ENCODE data around the gene SLC17A4. TPM values are rescaled to one million over a fixed set of nuclear protein-coding genes. Genes with fewer than 3 reads are reported as not detected.

SLC17A4 gene
- total and polyA plus RNA-seq, 2 donors (not counting 3 experiments of a cell fraction or from before 2014, with no cell fraction given), result not detected

DNA sequence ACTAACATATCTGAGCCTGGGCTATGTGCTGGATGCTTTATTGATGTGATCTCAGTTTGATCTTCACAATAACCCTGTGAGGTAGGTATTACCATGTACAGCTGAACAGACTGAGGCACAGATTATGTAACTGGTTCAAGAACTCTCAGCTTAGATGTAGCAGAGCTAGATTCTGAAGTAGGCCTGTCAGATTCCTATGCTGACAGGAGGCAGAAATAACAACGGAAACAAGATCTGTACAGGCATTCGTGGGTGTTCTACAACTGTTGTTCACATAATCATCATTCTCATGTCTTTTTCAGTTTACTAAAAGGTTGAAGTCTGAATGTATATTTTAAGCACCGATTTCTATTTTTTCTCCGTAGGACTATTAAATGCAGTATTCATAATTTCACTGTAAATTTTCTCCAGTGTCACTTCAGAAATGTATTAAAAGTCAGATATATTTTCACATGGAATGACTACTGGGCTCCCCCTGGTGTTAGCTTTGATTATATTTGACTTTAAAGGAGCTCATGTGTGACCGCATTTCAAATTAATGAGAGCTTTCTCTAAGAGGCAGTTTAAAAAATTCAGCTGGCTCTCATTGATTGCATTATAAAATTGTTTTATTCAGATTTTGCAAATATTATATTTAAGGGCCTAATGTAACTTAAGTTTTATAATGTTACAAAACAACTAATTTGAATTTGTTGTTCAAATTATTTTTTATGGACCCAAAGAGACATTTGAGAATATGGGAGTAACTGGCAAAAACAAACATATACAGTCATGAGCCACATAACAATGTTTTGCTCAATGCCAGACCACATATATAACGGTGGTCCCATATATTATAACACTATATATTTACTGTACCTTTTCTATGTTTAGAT lies 36.4 kb upstream of the SLC17A4 start:
- no peaks in the 10 kb centered on the region for H4K20me1 ChIP-seq (replicated peaks; ENCODE audit: control insufficient read depth, extremely low read depth, insufficient read depth, low read length)
- TF ChIP-seq POLR2A (IDR thresholded peaks at IDR 0.05; ENCODE audit: low read depth, low read length), result no peak
- TF ChIP-seq, protein P1, sequence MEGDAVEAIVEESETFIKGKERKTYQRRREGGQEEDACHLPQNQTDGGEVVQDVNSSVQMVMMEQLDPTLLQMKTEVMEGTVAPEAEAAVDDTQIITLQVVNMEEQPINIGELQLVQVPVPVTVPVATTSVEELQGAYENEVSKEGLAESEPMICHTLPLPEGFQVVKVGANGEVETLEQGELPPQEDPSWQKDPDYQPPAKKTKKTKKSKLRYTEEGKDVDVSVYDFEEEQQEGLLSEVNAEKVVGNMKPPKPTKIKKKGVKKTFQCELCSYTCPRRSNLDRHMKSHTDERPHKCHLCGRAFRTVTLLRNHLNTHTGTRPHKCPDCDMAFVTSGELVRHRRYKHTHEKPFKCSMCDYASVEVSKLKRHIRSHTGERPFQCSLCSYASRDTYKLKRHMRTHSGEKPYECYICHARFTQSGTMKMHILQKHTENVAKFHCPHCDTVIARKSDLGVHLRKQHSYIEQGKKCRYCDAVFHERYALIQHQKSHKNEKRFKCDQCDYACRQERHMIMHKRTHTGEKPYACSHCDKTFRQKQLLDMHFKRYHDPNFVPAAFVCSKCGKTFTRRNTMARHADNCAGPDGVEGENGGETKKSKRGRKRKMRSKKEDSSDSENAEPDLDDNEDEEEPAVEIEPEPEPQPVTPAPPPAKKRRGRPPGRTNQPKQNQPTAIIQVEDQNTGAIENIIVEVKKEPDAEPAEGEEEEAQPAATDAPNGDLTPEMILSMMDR (IDR thresholded peaks at IDR 0.05; ENCODE audit: extremely low read depth in 1 of 2, insufficient read depth in 1 of 2, low read depth in 1 of 2, low read length in 2 of 2), result peak; percentile 35 to 42
- DNase-seq (ENCODE audit: low read depth, low spot score) (peak; percentile 48), FAIRE-seq (peak; percentile 62)
- H3K79me2 ChIP-seq (ENCODE audit: control insufficient read depth, insufficient read depth, low read length), result no peaks in the 10 kb centered on the region
- no peak overlapping the region for H3K4me2 ChIP-seq (ENCODE audit: insufficient read depth, low read length)
- dilution Hi-C loops (cut with MboI; ENCODE audit: extremely low pct_ligation_motif_present, low sequenced_read_pairs), result no loop called here
- H3K27ac ChIP-seq (ENCODE audit: insufficient read depth, low read depth, low read length), result no peak overlapping the region
- POLR2A ChIA-PET, result no interaction called here
- intact Hi-C loops (cut with micrococcal nuclease), result loop anchor here (1.0 to 10.0 kb wide), 5 partner anchors 46 to 495 kb away; partner anchors contain the start of genes CARMIL1 and SCGN
- H3K9me1 ChIP-seq (replicated peaks; ENCODE audit: control insufficient read depth, extremely low read depth, insufficient read depth, low read length), result no peaks in the 10 kb centered on the region
- no peak overlapping the region for H3K9ac ChIP-seq (replicated peaks; ENCODE audit: extremely low read depth, insufficient read depth, low read length)
- CTCF ChIA-PET, result interaction anchor here (0.6 to 4.8 kb wide), 52 partner anchors 9 to 525 kb away, joined by 3 to 77 read pairs (median 5); partner anchors contain the start of genes CARMIL1 and SCGN
- H3K4me3 ChIP-seq (replicated peaks in 1 of 3; ENCODE audit: insufficient read depth in 1 of 3, low read depth in 1 of 3, low read length in 3 of 3), result no peak overlapping the region
- no peak overlapping the region for H2AFZ ChIP-seq (ENCODE audit: low read depth, low read length)
- no peaks in the 10 kb centered on the region for H3K36me3 ChIP-seq (ENCODE audit: control insufficient read depth in 2 of 2, extremely low read depth in 1 of 2, insufficient read depth in 2 of 2, low read length in 2 of 2)
- H3K4me1 ChIP-seq (ENCODE audit: control insufficient read depth, extremely low read depth, insufficient read depth, low read length), result peaks cover 23% of the 10 kb centered on the region
- no peaks in the 10 kb centered on the region for H3K27me3 ChIP-seq (ENCODE audit: control insufficient read depth in 2 of 2, insufficient read depth in 2 of 2, low read length in 2 of 2)
- BruUV-seq (replicated peaks), result no TSS peak
- H3K9me3 ChIP-seq (replicated peaks; ENCODE audit: control insufficient read depth, insufficient read depth, low read length), result no peaks in the 10 kb centered on the region

DNA sequence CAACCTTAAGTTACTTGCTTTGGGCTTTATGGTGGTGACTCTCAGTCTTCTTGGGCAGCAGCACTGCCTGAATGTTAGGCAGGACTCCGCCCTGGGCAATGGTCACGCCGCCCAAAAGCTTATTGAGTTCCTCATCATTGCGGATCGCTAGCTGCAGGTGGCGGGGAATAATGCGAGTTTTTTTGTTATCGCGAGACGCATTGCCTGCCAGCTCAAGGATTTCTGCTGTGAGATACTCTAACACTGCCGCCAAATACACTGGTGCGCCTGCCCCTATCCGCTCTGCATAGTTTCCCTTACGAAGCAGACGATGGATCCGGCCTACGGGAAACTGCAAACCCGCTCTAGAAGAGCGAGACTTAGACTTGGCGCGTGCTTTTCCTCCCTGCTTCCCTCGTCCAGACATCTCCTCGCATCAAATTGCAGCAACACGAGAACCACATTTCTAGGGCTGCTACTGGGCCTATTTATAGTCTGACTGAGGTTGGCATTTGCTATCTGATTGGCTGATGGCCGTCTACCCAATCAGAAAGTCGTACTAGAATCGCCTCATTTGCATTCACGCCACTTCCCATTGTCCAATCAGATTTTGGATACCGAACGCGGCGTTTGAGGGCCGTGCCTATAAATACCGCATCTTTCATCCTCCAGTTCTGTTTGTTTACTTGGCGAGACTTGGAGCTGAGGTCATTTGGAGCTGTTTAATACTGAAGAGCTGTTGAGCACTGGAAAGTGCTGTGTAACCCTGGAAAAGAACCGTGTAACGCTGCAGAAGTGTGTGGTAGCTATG lies 28.2 kb upstream of the SLC17A4 start:
- Histone ChIP-seq H3K4me2 (ENCODE audit: insufficient read depth, low read length) (no peak overlapping the region), H3K4me1 (ENCODE audit: control insufficient read depth, extremely low read depth, insufficient read depth, low read length) (no peaks in the 10 kb centered on the region), H3K9me3 (replicated peaks; ENCODE audit: control insufficient read depth, insufficient read depth, low read length) (no peaks in the 10 kb centered on the region), H3K79me2 (ENCODE audit: control insufficient read depth, insufficient read depth, low read length) (no peaks in the 10 kb centered on the region), H3K9ac (replicated peaks; ENCODE audit: extremely low read depth, insufficient read depth, low read length) (no peak overlapping the region), H2AFZ (ENCODE audit: low read depth, low read length) (no peak overlapping the region), H3K36me3 (ENCODE audit: control insufficient read depth in 2 of 2, extremely low read depth in 1 of 2, insufficient read depth in 2 of 2, low read length in 2 of 2) (no peaks in the 10 kb centered on the region), H4K20me1 (replicated peaks; ENCODE audit: control insufficient read depth, extremely low read depth, insufficient read depth, low read length) (no peaks in the 10 kb centered on the region), H3K27ac (ENCODE audit: insufficient read depth, low read depth, low read length) (no peak overlapping the region), H3K4me3 (replicated peaks in 1 of 3; ENCODE audit: insufficient read depth in 1 of 3, low read depth in 1 of 3, low read length in 3 of 3) (no peak overlapping the region), H3K9me1 (replicated peaks; ENCODE audit: control insufficient read depth, extremely low read depth, insufficient read depth, low read length) (no peaks in the 10 kb centered on the region), H3K27me3 (ENCODE audit: control insufficient read depth in 2 of 2, insufficient read depth in 2 of 2, low read length in 2 of 2) (no peaks in the 10 kb centered on the region)
- TF ChIP-seq, protein P2, sequence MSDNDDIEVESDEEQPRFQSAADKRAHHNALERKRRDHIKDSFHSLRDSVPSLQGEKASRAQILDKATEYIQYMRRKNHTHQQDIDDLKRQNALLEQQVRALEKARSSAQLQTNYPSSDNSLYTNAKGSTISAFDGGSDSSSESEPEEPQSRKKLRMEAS (IDR thresholded peaks at IDR 0.05; ENCODE audit: insufficient read depth, insufficient read length), result no peak
- no peak for TF ChIP-seq EZH2 (IDR thresholded peaks at IDR 0.05; ENCODE audit: borderline replicate concordance, low read depth, low read length, severe bottlenecking)
- no peak for TF ChIP-seq GATA2 (IDR thresholded peaks at IDR 0.05; ENCODE audit: insufficient read depth, insufficient read length, low read depth, low read length)
- no peak for TF ChIP-seq MYC (IDR thresholded peaks at IDR 0.05; ENCODE audit: low read depth, low read length)
- no peak for TF ChIP-seq POLR2A (IDR thresholded peaks at IDR 0.05; ENCODE audit: low read depth, low read length)
- TF ChIP-seq FOS (IDR thresholded peaks at IDR 0.05; ENCODE audit: borderline replicate concordance, insufficient read depth, low read length), result no peak
- no peak for TF ChIP-seq POLR2AphosphoS5 (IDR thresholded peaks at IDR 0.05; ENCODE audit: insufficient read depth, low read depth, low read length)
- no peak for TF ChIP-seq JUN (IDR thresholded peaks at IDR 0.05; ENCODE audit: borderline replicate concordance, insufficient read depth, insufficient read length, low read depth)
- TF ChIP-seq, protein P1 (IDR thresholded peaks at IDR 0.05; ENCODE audit: extremely low read depth in 1 of 2, insufficient read depth in 1 of 2, low read depth in 1 of 2, low read length in 2 of 2), result no peak
- DNase-seq (ENCODE audit: low read depth, low spot score) (no peak), FAIRE-seq (no peak)
- intact Hi-C loops (cut with micrococcal nuclease), result no loop called here
- ChIA-PET POLR2A (no interaction called here), CTCF (interaction anchor here (2.0 kb wide), 1 partner anchor 8 kb away, joined by 10 read pairs; no protein-coding TSS in a partner anchor)
- dilution Hi-C loops (cut with MboI; ENCODE audit: extremely low pct_ligation_motif_present, low sequenced_read_pairs), result no loop called here
- BruUV-seq (replicated peaks), result no TSS peak
